HCT116 (cell line): ENCODE data around the gene B3GALNT1. TPM values are rescaled to one million over a fixed set of nuclear protein-coding genes. Genes with fewer than 3 reads are reported as not detected.

Experiments used
- ATAC-seq: fragments of 200-7000 bp; cut with Tn5 transposase; 2 replicates; pipeline ENCODE4 v1.9.1; 2020; ENCODE audit warnings: mild to moderate bottlenecking, moderate library complexity
- BruUV-seq: library from RNA; stranded (reverse); fragments of 400-500 nt; replicated peaks from 2 replicates; lab custom pipeline; 2021; lab: Mats Ljungman, UMichigan
- CTCF ChIA-PET: fragments of 300-600 bp; sonication (Branson Sonifier 250); formaldehyde crosslinking; loops from one replicate; lab custom pipeline; 2021; ENCODE audit warnings: antibody characterized with exemption; lab: Charles Lee
- POLR2A ChIA-PET: fragments of 300-600, 350-600 bp; sonication (Branson Sonifier 250); formaldehyde crosslinking; loops from one replicate; lab custom pipeline; 2021; ENCODE audit warnings: antibody characterized with exemption; lab: Charles Lee
- RAD21 ChIA-PET, 2 experiments: fragments of 300-600 bp; sonication (Branson Sonifier 250); formaldehyde crosslinking; loops; one replicate each; lab custom pipeline; 2023; ENCODE audit warnings: low total read pairs in 2 of 2; ENCODE audit not compliant: uncharacterized antibody in 2 of 2, unreplicated experiment in 2 of 2, low non-redundant PET in 1 of 2; lab: Charles Lee
- DNase-seq: peaks from one replicate; pipeline ENCODE4 v3.0.0-alpha.2; 2010; ENCODE audit warnings: low read depth, low spot score
- H2AFZ ChIP-seq: fragments of 200-600 bp; shearing (Covaris generic), sonication (generic); 2 replicates; pipeline ENCODE4 v1.6.1; 2017; ENCODE audit warnings: low read depth, mixed run types, mixed read lengths, antibody characterized with exemption, low read length; ENCODE audit not compliant: poor library complexity, severe bottlenecking
- H3K27ac ChIP-seq: 2 replicates; pipeline ENCODE4 v1.5.1; 2012; ENCODE audit warnings: low read depth, low read length
- H3K27me3 ChIP-seq: fragments of 200-600 bp; sonication (generic); 2 replicates; pipeline ENCODE4 v1.6.1; 2016; ENCODE audit warnings: mixed run types, low read length, mixed read lengths; ENCODE audit not compliant: insufficient read depth
- H3K36me3 ChIP-seq, 2 experiments: fragments of 200-500 bp in 1 of 2; fragments of 200-600 bp in 1 of 2; sonication (Bioruptor generic) in 1 of 2; sonication (generic) in 1 of 2; 2 replicates each; pipeline versions ENCODE4 v1.5.1 to v1.6.1; 2014 to 2016; ENCODE audit warnings: low read length in 2 of 2, inconsistent platforms in 1 of 2, mixed read lengths in 1 of 2, mixed run types in 1 of 2; ENCODE audit not compliant: insufficient read depth in 2 of 2, control insufficient read depth in 1 of 2
- H3K4me1 ChIP-seq, 2 experiments: fragments of 200-600 bp in 1 of 2; sonication (generic) in 1 of 2; 2 replicates each; pipeline versions ENCODE4 v1.5.1 to v1.6.1; 2012 to 2017; ENCODE audit warnings: low read length in 2 of 2, inconsistent platforms in 1 of 2, mild to moderate bottlenecking in 1 of 2, mixed read lengths in 1 of 2, mixed run types in 1 of 2, moderate library complexity in 1 of 2; ENCODE audit not compliant: insufficient read depth in 2 of 2, control insufficient read depth in 1 of 2
- H3K4me2 ChIP-seq: fragments of 200-600 bp; sonication (generic); 2 replicates; pipeline ENCODE4 v1.6.1; 2017; ENCODE audit warnings: mixed run types, low read length, mixed read lengths
- H3K4me3 ChIP-seq, 2 experiments: fragments of 200-600 bp in 1 of 2; sonication (generic) in 1 of 2; replicated peaks in 1 of 2; 2 replicates each; pipeline ENCODE4 v1.5.1; 2011 to 2016; ENCODE audit warnings: low read length in 2 of 2, control low read depth in 1 of 2, low read depth in 1 of 2, mild to moderate bottlenecking in 1 of 2, mixed read lengths in 1 of 2, mixed run types in 1 of 2
- H3K79me2 ChIP-seq: fragments of 200-600 bp; sonication (generic); 2 replicates; pipeline ENCODE4 v1.6.1; 2017; ENCODE audit warnings: mild to moderate bottlenecking, mixed run types, low read length, moderate library complexity, mixed read lengths; ENCODE audit not compliant: insufficient read depth
- H3K9ac ChIP-seq: fragments of 200-600 bp; sonication (generic); 2 replicates; pipeline ENCODE4 v1.6.1; 2016; ENCODE audit warnings: low read length, mixed read lengths
- H3K9me2 ChIP-seq: fragments of 200-600 bp; sonication (generic), shearing (Covaris generic); 2 replicates; pipeline ENCODE4 v1.6.1; 2017; ENCODE audit warnings: mixed run types, mild to moderate bottlenecking, moderate library complexity; ENCODE audit not compliant: insufficient read depth
- H3K9me3 ChIP-seq, 2 experiments: fragments of 200-500 bp in 1 of 2; fragments of 200-600 bp in 1 of 2; sonication (Bioruptor generic) in 1 of 2; sonication (generic) in 1 of 2; 2 replicates each; pipeline ENCODE4 v1.6.1; 2014 to 2017; ENCODE audit warnings: low read length in 2 of 2, mixed read lengths in 2 of 2, inconsistent platforms in 1 of 2, low read depth in 1 of 2, mild to moderate bottlenecking in 1 of 2, mixed run types in 1 of 2, moderate library complexity in 1 of 2; ENCODE audit not compliant: control insufficient read depth in 1 of 2, insufficient read depth in 1 of 2
- H4K20me1 ChIP-seq: fragments of 200-600 bp; sonication (generic), shearing (Covaris generic); 2 replicates; pipeline ENCODE4 v1.6.1; 2017; ENCODE audit warnings: mixed run types, mild to moderate bottlenecking, moderate library complexity; ENCODE audit not compliant: insufficient read depth
- CTCF ChIP-seq, 3 experiments: fragments of 200-600 bp in 1 of 3; sonication (generic) in 1 of 3; IDR thresholded peaks in 2 of 3; conservative IDR thresholded peaks in 1 of 3; 2 replicates each; pipeline ENCODE4 v1.5.1; 2012 to 2017; ENCODE audit warnings: low read depth in 2 of 3, low read length in 2 of 3, antibody characterized with exemption in 1 of 3, borderline replicate concordance in 1 of 3, control low read depth in 1 of 3, mild to moderate bottlenecking in 1 of 3, mixed read lengths in 1 of 3, mixed run types in 1 of 3, moderate library complexity in 1 of 3; ENCODE audit not compliant: insufficient read depth in 1 of 3
- EZH2 ChIP-seq: fragments of 200-600 bp; sonication (generic); IDR thresholded peaks from 2 replicates; pipeline ENCODE4 v1.6.1; 2017; ENCODE audit warnings: antibody characterized with exemption, mixed run types
- FOSL1 ChIP-seq: IDR thresholded peaks from 2 replicates; pipeline ENCODE4 v1.6.1; 2012; ENCODE audit warnings: low read depth
- MAX ChIP-seq: IDR thresholded peaks from 2 replicates; pipeline ENCODE4 v1.6.1; 2012
- POLR2AphosphoS5 ChIP-seq: IDR thresholded peaks from 2 replicates; pipeline ENCODE4 v1.6.1; 2011; ENCODE audit warnings: mild to moderate bottlenecking, low read depth, low read length, moderate library complexity
- SP1 ChIP-seq: IDR thresholded peaks from 2 replicates; pipeline ENCODE4 v1.6.1; 2012; ENCODE audit warnings: low read depth
- ZNF274 ChIP-seq: fragments of 200-500 bp; sonication (Bioruptor generic); IDR thresholded peaks from 2 replicates; pipeline ENCODE4 v1.6.1; 2014; ENCODE audit warnings: mild to moderate bottlenecking, low read depth, low read length, inconsistent platforms
- intact Hi-C: fragments of 100-400 bp; cut with micrococcal nuclease; formaldehyde crosslinking; loops from 2 replicates; pipeline ENCODE4 v1.10.0; 2022
- total RNA-seq: library from RNA; stranded (reverse); gene quantifications from one replicate; pipeline ENCODE4 v1.2.1, GENCODE V29; 2021; ENCODE audit not compliant: unreplicated experiment

The B3GALNT1 gene
- total RNA-seq, 1 experiment from 2014 or later, result 9.6 TPM

GRCh38 chr3:161069511-161070251 is 35.5 kb downstream of the B3GALNT1 start:
- H3K4me1 ChIP-seq, result no peaks in the 10 kb centered on the region
- no peaks in the 10 kb centered on the region for H3K9me3 ChIP-seq
- H3K4me2 ChIP-seq, result no peak overlapping the region
- no TSS peak for BruUV-seq
- no peaks in the 10 kb centered on the region for H3K36me3 ChIP-seq
- H3K9ac ChIP-seq, result no peak overlapping the region
- TF ChIP-seq SP1 (0 out of 2 replicates have a peak, but pooled peaks have one; percentile 9), FOSL1 (no peak)
- no peaks in the 10 kb centered on the region for H3K79me2 ChIP-seq
- no peak overlapping the region for H3K4me3 ChIP-seq
- ChIA-PET POLR2A (no interaction called here), CTCF (no interaction called here), RAD21 (no interaction called here)
- ATAC-seq (no peak), DNase-seq (no peak)
- H2AFZ ChIP-seq, result no peak overlapping the region
- H3K9me2 ChIP-seq, result no peaks in the 10 kb centered on the region
- no peaks in the 10 kb centered on the region for H4K20me1 ChIP-seq
- intact Hi-C loops, result no loop called here
- no peaks in the 10 kb centered on the region for H3K27me3 ChIP-seq
- no peak overlapping the region for H3K27ac ChIP-seq

GRCh38 chr3:161067335-161067734 is 37.8 kb downstream of the B3GALNT1 start:
- no peak overlapping the region for H3K9ac ChIP-seq
- no TSS peak for BruUV-seq
- no peaks in the 10 kb centered on the region for H4K20me1 ChIP-seq
- POLR2A ChIA-PET, result no interaction called here
- no peak overlapping the region for H3K27ac ChIP-seq
- CTCF ChIA-PET, result no interaction called here
- no peaks in the 10 kb centered on the region for H3K79me2 ChIP-seq
- no peak overlapping the region for H3K4me2 ChIP-seq
- RAD21 ChIA-PET, result no interaction called here
- no peak for TF ChIP-seq EZH2
- TF ChIP-seq POLR2AphosphoS5, result no peak
- TF ChIP-seq MAX, result no peak
- no peak for TF ChIP-seq ZNF274
- TF ChIP-seq CTCF (IDR thresholded peaks at IDR 0.05 in 2 of 3, conservative IDR thresholded peaks at IDR 0.05 in 1 of 3; ENCODE audit: borderline replicate concordance in 1 of 3, insufficient read depth in 1 of 3, low read depth in 2 of 3, low read length in 2 of 3), result no peak
- TF ChIP-seq FOSL1, result no peak
- intact Hi-C loops, result no loop called here
- H3K4me3 ChIP-seq, result no peak overlapping the region
- ATAC-seq (no peak), DNase-seq (no peak)
- no peaks in the 10 kb centered on the region for H3K9me2 ChIP-seq
- no peak overlapping the region for H2AFZ ChIP-seq
- no peaks in the 10 kb centered on the region for H3K4me1 ChIP-seq
- no peaks in the 10 kb centered on the region for H3K36me3 ChIP-seq
- no peaks in the 10 kb centered on the region for H3K27me3 ChIP-seq
- H3K9me3 ChIP-seq, result no peaks in the 10 kb centered on the region
